OCI-LY3 (cell line): ENCODE measurements around the gene C12orf42.
"Not testable (repeated sequence)": the region's sequence is repeated elsewhere in the genome, so short reads cannot be mapped to it uniquely, and the experiment has no call there.

Experiments
- H2AFZ ChIP-seq: fragments of 200-600, 300-600 bp; shearing (Covaris generic); 2 replicates; pipeline ENCODE4 v1.6.0; 2014; ENCODE audit warnings: antibody characterized with exemption, low read depth, low read length
- H3K27ac ChIP-seq: fragments of 200-600, 300-600 bp; sonication (generic); 2 replicates; pipeline ENCODE4 v1.5.1; 2014; ENCODE audit warnings: mild to moderate bottlenecking, low read length, moderate library complexity, mixed read lengths
- H3K27me3 ChIP-seq: fragments of 200-600, 300-600 bp; sonication (generic); 2 replicates; pipeline ENCODE4 v1.6.1; 2014; ENCODE audit warnings: low read depth, low read length, mixed read lengths
- H3K36me3 ChIP-seq: fragments of 200-600, 300-600 bp; sonication (generic); replicated peaks from 2 replicates; pipeline ENCODE3; 2014; ENCODE audit warnings: low read depth, low read length, mixed read lengths
- H3K4me1 ChIP-seq: fragments of 300-600, 200-600 bp; sonication (generic); 2 replicates; pipeline ENCODE4 v1.6.1; 2014; ENCODE audit warnings: low read length, mixed read lengths
- H3K4me2 ChIP-seq: fragments of 200-600, 300-600 bp; sonication (generic); 2 replicates; pipeline ENCODE4 v1.6.1; 2014; ENCODE audit warnings: low read length, mixed read lengths
- H3K4me3 ChIP-seq: fragments of 300-600, 200-600 bp; sonication (generic); 2 replicates; pipeline ENCODE4 v1.5.1; 2014; ENCODE audit warnings: antibody characterized with exemption, mild to moderate bottlenecking, low read length, moderate library complexity
- H3K79me2 ChIP-seq: fragments of 300-600, 200-600 bp; shearing (Covaris generic); 2 replicates; pipeline ENCODE4 v1.6.1; 2014; ENCODE audit warnings: mild to moderate bottlenecking, low read length, mixed read lengths
- H3K9ac ChIP-seq: fragments of 300-600, 200-600 bp; shearing (Covaris generic); 2 replicates; pipeline ENCODE4 v1.6.0; 2014; ENCODE audit warnings: mild to moderate bottlenecking, low read length, moderate library complexity
- H3K9me3 ChIP-seq: fragments of 200-600, 300-600 bp; shearing (Covaris generic); 2 replicates; pipeline ENCODE4 v1.6.1; 2014; ENCODE audit warnings: low read length, mixed read lengths; ENCODE audit not compliant: insufficient read depth
- H4K20me1 ChIP-seq: fragments of 200-600, 300-600 bp; sonication (generic); 2 replicates; pipeline ENCODE4 v1.6.1; 2016; ENCODE audit warnings: low read length, mixed read lengths; ENCODE audit not compliant: insufficient read depth
- CTCF ChIP-seq: fragments of 200-600, 300-600 bp; sonication (generic); IDR thresholded peaks from 2 replicates; pipeline ENCODE4 v1.5.1; 2014; ENCODE audit warnings: antibody characterized with exemption, low read length, low read depth
- EZH2phosphoT487 ChIP-seq: fragments of 200-600 bp; shearing (Covaris generic); IDR thresholded peaks from 2 replicates; pipeline ENCODE4 v1.6.1; 2018; ENCODE audit warnings: antibody characterized with exemption, mixed run types, low read depth

The C12orf42 gene

GRCh38 chr12:103444983-103445382, 50.8 kb downstream of the C12orf42 start:
- Histone ChIP-seq H3K36me3 (peaks cover 12% of the 10 kb centered on the region), H3K4me1 (peaks cover 56% of the 10 kb centered on the region), H3K4me2 (no peak overlapping the region; the same call in 1 of the 2 replicates), H3K79me2 (peaks cover 3% of the 10 kb centered on the region; the same call in 1 of the 2 replicates), H3K9me3 (peaks cover 16% of the 10 kb centered on the region; the same call in 1 of the 2 replicates), H3K9ac (peak overlapping the region; percentile 15; the same call in 1 of the 2 replicates), H3K27me3 (no peaks in the 10 kb centered on the region), H3K4me3 (no peak overlapping the region), H2AFZ (no peak overlapping the region), H4K20me1 (no peaks in the 10 kb centered on the region), H3K27ac (peak overlapping the region; percentile 98)
- TF ChIP-seq EZH2phosphoT487 (no peak), CTCF (no peak)

GRCh38 chr12:103442822-103443221, 52.9 kb downstream of the C12orf42 start:
- no peaks in the 10 kb centered on the region for H4K20me1 ChIP-seq
- peak overlapping the region; percentile 90 for H3K9ac ChIP-seq
- peak overlapping the region; percentile 10; the same call in 1 of the 2 replicates for H3K4me3 ChIP-seq
- H3K9me3 ChIP-seq = peaks cover 16% of the 10 kb centered on the region; the same call in 1 of the 2 replicates
- H3K79me2 ChIP-seq = peaks cover 3% of the 10 kb centered on the region; the same call in 1 of the 2 replicates
- H3K27me3 ChIP-seq = no peaks in the 10 kb centered on the region
- H3K4me2 ChIP-seq = peak overlapping the region; percentile 51
- TF ChIP-seq EZH2phosphoT487 = no peak
- TF ChIP-seq CTCF = no peak
- H2AFZ ChIP-seq = no peak overlapping the region
- H3K27ac ChIP-seq = peak overlapping the region; percentile 98
- H3K4me1 ChIP-seq = peaks cover 56% of the 10 kb centered on the region
- H3K36me3 ChIP-seq = peaks cover 12% of the 10 kb centered on the region

- Histone ChIP-seq H3K9me3 (peaks cover 16% of the 10 kb centered on the region; the same call in 1 of the 2 replicates), H4K20me1 (no peaks in the 10 kb centered on the region), H3K27me3 (no peaks in the 10 kb centered on the region), H3K36me3 (peaks cover 12% of the 10 kb centered on the region), H3K9ac (peak overlapping the region; percentile 90), H3K4me3 (peak overlapping the region; percentile 24), H3K4me1 (peaks cover 56% of the 10 kb centered on the region), H3K27ac (peak overlapping the region; percentile 98), H3K79me2 (peaks cover 3% of the 10 kb centered on the region; the same call in 1 of the 2 replicates), H3K4me2 (peak overlapping the region; percentile 51), H2AFZ (no peak overlapping the region)
- TF ChIP-seq EZH2phosphoT487 (no peak), CTCF (no peak)
Measured at GRCh38 chr12:103442182-103442555, 53.6 kb downstream of the C12orf42 start.

GRCh38 chr12:103441437-103442181, 54.2 kb downstream of the C12orf42 start:
- Histone ChIP-seq H3K79me2 (peaks cover 3% of the 10 kb centered on the region; the same call in 1 of the 2 replicates), H4K20me1 (no peaks in the 10 kb centered on the region), H2AFZ (no peak overlapping the region), H3K9me3 (peaks cover 15% of the 10 kb centered on the region; the same call in 1 of the 2 replicates), H3K27me3 (no peaks in the 10 kb centered on the region), H3K9ac (peak overlapping the region; percentile 90), H3K4me1 (peaks cover 56% of the 10 kb centered on the region), H3K36me3 (peaks cover 12% of the 10 kb centered on the region), H3K4me2 (peak overlapping the region; percentile 77), H3K27ac (peak overlapping the region; percentile 98), H3K4me3 (peak overlapping the region; percentile 72)
- TF ChIP-seq EZH2phosphoT487 (no peak), CTCF (peak; percentile 32)

GRCh38 chr12:103434165-103435105, 61.3 kb downstream of the C12orf42 start:
- H3K36me3 ChIP-seq = peaks cover 24% of the 10 kb centered on the region
- peaks cover 27% of the 10 kb centered on the region; the same call in 1 of the 2 replicates for H3K79me2 ChIP-seq
- not testable (repeated sequence) for H4K20me1 ChIP-seq, H3K4me3 ChIP-seq, H3K4me2 ChIP-seq, H3K27ac ChIP-seq, H3K27me3 ChIP-seq, H2AFZ ChIP-seq, H3K9me3 ChIP-seq, H3K9ac ChIP-seq
- H3K4me1 ChIP-seq = peaks cover 30% of the 10 kb centered on the region
